ENCODE measurements around the gene RHOF. TPM values are rescaled to one million over a fixed set of nuclear protein-coding genes. Genes with fewer than 3 reads are reported as not detected.
A peak's percentile ranks its signal among the peaks of the same experiment; 100 is the strongest.

The RHOF gene
- total RNA-seq, 1 experiment from 2014 or later = 116 TPM

- H3K9me3 ChIP-seq (ENCODE audit: control insufficient read depth in 1 of 2, insufficient read depth in 1 of 2, low read depth in 1 of 2, low read length in 2 of 2) = no peaks in the 10 kb centered on the region
- POLR2A ChIA-PET = interaction anchor here (1.1 to 2.2 kb wide), 4 partner anchors 9 to 33 kb away, joined by 3 to 8 read pairs (median 6); partner anchors contain the start of gene RHOF
- H3K4me1 ChIP-seq (ENCODE audit: control insufficient read depth in 1 of 2, insufficient read depth in 2 of 2, low read length in 2 of 2) = peaks cover 25 to 55% of the 10 kb centered on the region in 2 experiments
- peak within 1 kb of the TSS; percentile 100 for H3K27ac ChIP-seq (ENCODE audit: low read depth, low read length)
- no peak for DNase-seq (ENCODE audit: low read depth, low spot score)
- peaks cover 56% of the 10 kb centered on the region for H3K79me2 ChIP-seq (ENCODE audit: insufficient read depth, low read length)
- no peaks in the 10 kb centered on the region for H4K20me1 ChIP-seq (ENCODE audit: insufficient read depth)
- peak within 1 kb of the TSS; percentile 74 to 85 for H3K4me3 ChIP-seq (replicated peaks in 1 of 2; ENCODE audit: low read depth in 1 of 2, low read length in 2 of 2)
- no peaks in the 10 kb centered on the region for H3K9me2 ChIP-seq (ENCODE audit: insufficient read depth)
- peak within 1 kb of the TSS; percentile 98 for H3K9ac ChIP-seq (ENCODE audit: low read length)
- peak within 1 kb of the TSS; percentile 99 for H3K4me2 ChIP-seq (ENCODE audit: low read length)
- intact Hi-C loops (cut with micrococcal nuclease) = no loop called here
- ATAC-seq = peak; percentile 10; the same call in 1 of the 2 replicates
- RAD21 ChIA-PET (ENCODE audit: low non-redundant PET in 1 of 2, low total read pairs in 2 of 2, uncharacterized antibody in 2 of 2, unreplicated experiment in 2 of 2) = no interaction called here
- H2AFZ ChIP-seq (ENCODE audit: low read depth, low read length, poor library complexity, severe bottlenecking) = peak within 1 kb of the TSS; percentile 59
- BruUV-seq (replicated peaks) = no TSS peak
- CTCF ChIA-PET = interaction anchor here (0.6 to 4.0 kb wide), 3 partner anchors 8 to 235 kb away, joined by 3 to 30 read pairs (median 26); partner anchors contain the start of gene RHOF
- H3K27me3 ChIP-seq (ENCODE audit: insufficient read depth, low read length) = no peaks in the 10 kb centered on the region
- peaks cover 3 to 20% of the 10 kb centered on the region in 2 experiments; a peak in 3 of 4 replicates for H3K36me3 ChIP-seq (ENCODE audit: control insufficient read depth in 1 of 2, insufficient read depth in 2 of 2, low read length in 2 of 2)
- TF ChIP-seq ZNF274 (IDR thresholded peaks at IDR 0.05; ENCODE audit: low read depth, low read length) (no peak), ATF3 (IDR thresholded peaks at IDR 0.05) (no peak), YY1 (IDR thresholded peaks at IDR 0.05; ENCODE audit: extremely low read depth, insufficient replicate concordance, low read depth, low read length) (peak; percentile 1), EZH2 (IDR thresholded peaks at IDR 0.05) (no peak), EGR1 (IDR thresholded peaks at IDR 0.05; ENCODE audit: low read depth) (no peak), MAX (IDR thresholded peaks at IDR 0.05) (no peak), POLR2A (IDR thresholded peaks at IDR 0.05; ENCODE audit: borderline replicate concordance, extremely low read depth, insufficient read depth, insufficient read length) (peak; percentile 39), POLR2AphosphoS5 (IDR thresholded peaks at IDR 0.05; ENCODE audit: low read depth, low read length) (peak; percentile 39; the same call in 1 of the 2 replicates), ELF1 (IDR thresholded peaks at IDR 0.05; ENCODE audit: borderline replicate concordance, low read depth) (no peak), ZFX (IDR thresholded peaks at IDR 0.05) (peak; percentile 83; the same call in 1 of the 2 replicates), SIN3A (IDR thresholded peaks at IDR 0.05; ENCODE audit: low read depth) (no peak), FOSL1 (IDR thresholded peaks at IDR 0.05; ENCODE audit: low read depth) (no peak), CBX3 (IDR thresholded peaks at IDR 0.05; ENCODE audit: low read depth) (no peak), SP1 (IDR thresholded peaks at IDR 0.05; ENCODE audit: low read depth) (no peak)
Measured at GRCh38 chr12:121803861-121804416, 10.5 kb upstream of the RHOF start, which contains the start of gene SETD1B. SETD1B (plus strand) TSS chr12:121804009; CDS start chr12:121804738, 729 bp downstream.

All from HCT116 (cell line).